Stimulated activated naive CD8-positive, alpha-beta T cell treated with anti-CD3 and anti-CD28 coated beads, Interleukin-15, Interleukin-2, amounts not matched to agents 100 ng/mL and 50 ng/mL, for 24 hours (primary cell): ENCODE results near the gene RNF113B.

Source experiments
- H3K27ac Mint-ChIP-seq: one replicate; pipeline ENCODE4 v1.8.0; 2021; ENCODE audit warnings: mild to moderate bottlenecking, mixed read lengths
- H3K27me3 Mint-ChIP-seq: one replicate; pipeline ENCODE4 v1.8.0; 2021; ENCODE audit warnings: mixed read lengths
- H3K36me3 Mint-ChIP-seq: one replicate; pipeline ENCODE4 v1.8.0; 2021; ENCODE audit warnings: low read depth, mixed read lengths
- H3K4me1 Mint-ChIP-seq: one replicate; pipeline ENCODE4 v1.8.0; 2021; ENCODE audit warnings: low read depth, mixed read lengths
- H3K4me3 Mint-ChIP-seq: one replicate; pipeline ENCODE4 v1.8.0; 2021; ENCODE audit warnings: mild to moderate bottlenecking, mixed read lengths
- H3K9me3 Mint-ChIP-seq: one replicate; pipeline ENCODE4 v1.8.0; 2021; ENCODE audit warnings: mixed read lengths

RNF113B gene

DNA sequence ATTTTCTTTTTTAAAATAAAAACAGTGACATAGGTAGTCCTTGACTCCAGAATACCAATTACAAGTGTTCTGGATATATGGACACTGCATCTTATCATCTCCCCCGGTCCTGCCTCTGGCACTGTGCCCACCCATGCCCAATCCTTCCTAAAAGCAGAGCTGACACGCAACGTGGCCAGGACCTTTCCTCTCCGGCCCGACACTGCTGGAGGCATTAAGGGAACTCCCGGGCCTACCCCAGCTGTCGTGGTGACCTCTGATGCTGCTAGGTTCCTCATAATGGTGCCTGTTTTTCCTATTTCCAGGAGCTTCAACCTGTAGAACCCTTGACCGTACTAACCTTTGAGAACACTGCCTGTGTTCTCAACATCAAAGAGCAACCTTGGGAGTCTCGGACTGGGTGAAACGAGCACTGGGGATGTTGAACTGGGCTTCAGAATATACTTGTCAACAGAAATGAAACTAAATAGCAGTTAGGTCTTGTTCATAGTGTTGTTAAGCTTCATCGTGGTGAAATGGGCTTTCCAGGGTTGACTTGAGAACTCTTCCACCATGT, 13.9 kb upstream of the RNF113B start:
- Mint-ChIP-seq H3K27ac (no peak overlapping the region), H3K4me1 (no peaks in the 10 kb centered on the region), H3K27me3 (peaks cover 7% of the 10 kb centered on the region), H3K4me3 (no peak overlapping the region), H3K9me3 (no peaks in the 10 kb centered on the region), H3K36me3 (no peaks in the 10 kb centered on the region)

DNA sequence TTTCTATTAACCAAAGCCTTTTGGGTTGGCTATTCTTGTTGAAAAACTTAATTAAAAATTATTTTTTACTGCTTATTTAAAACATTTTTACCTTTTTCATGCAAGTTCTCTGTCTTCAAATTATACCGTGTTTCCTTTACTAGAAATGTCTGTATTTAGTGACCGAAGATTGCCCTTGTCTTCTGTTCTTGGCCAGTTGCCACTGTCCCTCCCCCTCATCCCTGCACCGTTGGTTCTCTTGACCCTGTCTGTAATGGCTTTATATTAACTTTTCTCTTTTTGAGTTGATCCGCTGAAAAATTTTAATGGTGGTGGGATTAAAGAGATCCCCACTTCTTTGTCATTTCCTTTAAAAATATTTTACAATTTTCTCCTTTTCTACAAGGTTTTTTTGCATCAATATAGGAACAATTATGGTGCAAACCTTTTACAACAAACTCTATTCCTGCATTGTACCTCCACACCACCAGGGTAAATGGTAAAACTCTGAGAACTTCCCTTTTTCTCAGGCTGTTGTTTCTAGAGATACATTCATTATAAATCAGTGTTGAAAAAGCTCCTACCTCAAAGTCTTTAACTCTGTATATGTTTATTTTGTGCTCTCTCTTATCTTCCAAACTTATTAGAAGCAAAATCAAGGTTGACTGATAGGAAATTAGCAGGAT, 12.9 kb upstream of the RNF113B start:
- no peaks in the 10 kb centered on the region for H3K4me1 Mint-ChIP-seq
- H3K4me3 Mint-ChIP-seq, result no peak overlapping the region
- no peaks in the 10 kb centered on the region for H3K36me3 Mint-ChIP-seq
- no peaks in the 10 kb centered on the region for H3K9me3 Mint-ChIP-seq
- peaks cover 7% of the 10 kb centered on the region for H3K27me3 Mint-ChIP-seq
- no peak overlapping the region for H3K27ac Mint-ChIP-seq

DNA sequence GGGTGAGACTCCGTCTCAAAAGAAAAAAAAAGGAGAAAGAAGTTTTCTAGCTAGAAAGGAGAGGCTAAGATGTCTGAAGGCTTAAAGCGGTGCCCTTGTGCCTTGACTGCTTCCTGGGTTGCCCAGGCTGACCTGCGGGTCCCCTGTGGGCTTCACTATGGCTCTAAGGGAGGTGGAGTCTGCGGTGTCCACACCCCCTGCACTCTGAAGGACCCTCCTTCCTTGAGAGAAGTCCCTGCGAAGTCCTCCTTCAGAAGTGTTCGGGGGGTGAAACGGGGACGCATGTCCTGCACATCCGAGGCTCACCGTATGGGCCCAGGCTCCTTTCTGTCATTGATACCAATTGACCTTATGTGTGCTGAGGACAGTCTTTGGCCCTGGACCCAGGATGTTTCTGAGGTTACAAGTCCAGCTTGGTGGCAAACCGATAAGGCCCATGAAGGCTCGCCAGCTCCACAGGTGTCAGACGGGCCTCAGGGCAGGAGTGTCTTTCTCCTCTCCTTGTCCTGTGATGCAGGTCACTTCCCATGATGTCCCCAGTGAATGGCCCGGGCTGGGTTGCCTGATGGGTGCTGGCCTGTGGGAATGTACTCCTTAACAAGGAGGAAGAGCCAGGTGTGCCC, 11.6 kb upstream of the RNF113B start:
- Mint-ChIP-seq H3K27me3 (peaks cover 7% of the 10 kb centered on the region), H3K27ac (no peak overlapping the region), H3K4me1 (no peaks in the 10 kb centered on the region), H3K9me3 (no peaks in the 10 kb centered on the region), H3K36me3 (no peaks in the 10 kb centered on the region), H3K4me3 (no peak overlapping the region)

DNA sequence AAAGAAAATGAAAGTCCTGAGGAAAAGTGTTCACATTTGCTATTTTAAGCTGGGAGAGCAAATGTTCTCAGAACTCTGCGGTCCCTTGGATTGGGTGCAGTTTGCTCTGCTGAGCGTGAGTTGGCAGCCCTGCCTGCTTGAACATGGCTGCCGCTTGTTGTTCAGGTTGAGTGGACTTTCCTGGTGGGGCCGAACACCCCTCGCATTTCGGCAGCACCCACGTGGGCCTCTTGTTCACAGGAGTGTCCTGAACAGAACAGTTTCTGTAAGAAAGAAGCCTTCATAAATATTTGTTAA, 10.8 kb upstream of the RNF113B start:
- Mint-ChIP-seq H3K9me3 (no peaks in the 10 kb centered on the region), H3K4me3 (no peak overlapping the region), H3K27me3 (peaks cover 7% of the 10 kb centered on the region), H3K36me3 (no peaks in the 10 kb centered on the region), H3K27ac (no peak overlapping the region), H3K4me1 (no peaks in the 10 kb centered on the region)

DNA sequence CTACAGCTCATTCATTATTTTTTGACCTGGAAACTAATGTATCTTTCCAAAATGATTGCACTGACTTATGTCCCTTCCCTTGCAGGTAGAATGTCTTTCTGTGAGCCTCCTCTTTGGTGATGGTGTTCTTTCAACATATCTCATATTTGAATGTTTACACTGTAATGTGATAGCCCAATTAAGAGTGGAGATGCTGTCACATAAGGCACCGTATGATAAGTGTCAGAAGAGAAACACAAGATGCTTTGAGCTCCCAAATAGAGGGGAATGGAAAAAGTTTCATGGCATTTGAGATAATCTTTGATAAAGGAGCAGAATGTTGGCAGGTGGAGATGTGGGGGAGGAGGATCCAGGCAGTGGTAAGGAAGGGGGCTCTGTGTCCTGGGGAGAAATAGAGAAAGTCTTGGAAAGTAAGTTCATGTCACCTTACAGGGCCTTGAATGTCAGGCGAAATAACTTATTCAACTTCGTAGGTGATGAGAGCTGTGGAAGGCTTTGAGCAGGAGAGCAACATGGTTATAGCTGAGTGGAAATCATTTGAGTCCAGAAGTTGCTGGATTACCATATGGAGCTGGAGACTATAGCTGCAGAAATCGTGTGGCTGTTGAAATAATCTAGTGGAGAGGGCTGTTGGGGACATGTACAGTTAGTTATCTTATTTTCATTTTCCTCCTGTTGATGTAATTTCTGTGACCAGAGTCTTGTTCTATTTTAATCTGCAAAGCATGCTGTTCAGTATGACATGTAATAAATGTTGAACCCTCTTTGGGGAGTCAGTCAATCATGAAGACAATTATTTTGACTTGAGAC, 10.3 kb upstream of the RNF113B start:
- Mint-ChIP-seq H3K27ac (no peak overlapping the region), H3K4me1 (no peaks in the 10 kb centered on the region), H3K9me3 (no peaks in the 10 kb centered on the region), H3K36me3 (no peaks in the 10 kb centered on the region), H3K27me3 (peaks cover 3% of the 10 kb centered on the region), H3K4me3 (no peak overlapping the region)

DNA sequence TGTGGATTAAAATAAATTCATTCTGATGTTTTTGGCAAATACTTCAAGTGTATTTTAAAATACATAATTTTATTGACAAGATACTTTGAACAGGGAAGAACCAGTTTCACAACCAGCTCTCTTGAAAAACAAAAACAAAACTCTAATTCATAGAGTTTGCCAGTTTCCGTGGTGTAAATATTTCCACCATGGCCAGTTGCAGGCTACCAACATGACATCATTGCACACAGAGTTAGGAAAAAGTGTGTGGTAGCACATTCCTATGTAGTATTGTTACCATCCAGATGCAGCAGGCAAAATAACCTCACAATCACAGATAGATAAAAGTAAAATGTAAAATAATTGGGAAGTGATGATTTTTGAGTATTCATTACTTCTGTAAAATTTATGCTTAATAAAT, 7.7 kb upstream of the RNF113B start:
- no peak overlapping the region for H3K27ac Mint-ChIP-seq
- no peaks in the 10 kb centered on the region for H3K4me1 Mint-ChIP-seq
- no peaks in the 10 kb centered on the region for H3K36me3 Mint-ChIP-seq
- H3K27me3 Mint-ChIP-seq, result peaks cover 3% of the 10 kb centered on the region
- no peaks in the 10 kb centered on the region for H3K9me3 Mint-ChIP-seq
- no peak overlapping the region for H3K4me3 Mint-ChIP-seq

DNA sequence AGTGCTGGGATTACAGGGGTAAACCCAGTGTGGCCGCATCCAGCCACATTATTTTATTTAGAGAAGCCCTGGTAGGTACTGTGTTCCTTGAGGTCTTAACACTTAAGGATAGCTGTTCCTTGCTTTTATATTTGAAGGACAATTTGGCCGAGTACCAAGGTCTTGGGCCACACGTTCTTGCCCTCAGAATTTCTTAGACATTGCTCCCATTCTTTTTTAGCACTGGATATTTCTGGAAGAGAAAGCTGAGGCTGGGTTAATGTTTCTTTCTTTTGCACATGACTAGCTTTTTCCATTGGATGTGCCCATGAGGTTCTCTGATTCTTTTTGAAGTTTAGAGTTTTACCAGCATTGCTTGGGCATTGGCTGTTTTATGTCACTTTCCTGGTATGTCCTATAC, 5.5 kb upstream of the RNF113B start:
- H3K36me3 Mint-ChIP-seq, result no peaks in the 10 kb centered on the region
- H3K9me3 Mint-ChIP-seq, result no peaks in the 10 kb centered on the region
- peaks cover 3% of the 10 kb centered on the region for H3K27me3 Mint-ChIP-seq
- H3K4me3 Mint-ChIP-seq, result no peak overlapping the region
- H3K4me1 Mint-ChIP-seq, result no peaks in the 10 kb centered on the region
- no peak overlapping the region for H3K27ac Mint-ChIP-seq

DNA sequence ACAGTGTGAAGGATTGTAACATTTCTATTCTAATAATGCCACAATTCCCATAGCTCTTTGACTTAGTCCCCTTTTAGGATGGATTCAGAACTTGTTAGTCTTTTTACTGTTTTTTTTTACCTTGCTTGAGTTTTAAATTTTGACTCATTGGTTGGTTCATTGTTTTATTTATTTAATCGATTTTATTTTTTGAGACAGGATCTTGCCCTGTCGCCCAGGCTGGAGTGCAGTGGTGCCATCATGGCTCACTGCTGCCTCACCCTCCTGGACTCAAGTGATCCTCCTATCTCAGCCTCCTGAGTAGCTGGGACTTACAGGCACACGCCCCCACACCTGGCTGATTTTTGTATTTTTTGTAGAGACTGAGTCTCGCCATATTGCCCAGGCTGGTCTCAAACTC, 5.1 kb upstream of the RNF113B start:
- Mint-ChIP-seq H3K4me3 (no peak overlapping the region), H3K9me3 (no peaks in the 10 kb centered on the region), H3K27me3 (peaks cover 3% of the 10 kb centered on the region), H3K27ac (no peak overlapping the region), H3K36me3 (no peaks in the 10 kb centered on the region), H3K4me1 (no peaks in the 10 kb centered on the region)

DNA sequence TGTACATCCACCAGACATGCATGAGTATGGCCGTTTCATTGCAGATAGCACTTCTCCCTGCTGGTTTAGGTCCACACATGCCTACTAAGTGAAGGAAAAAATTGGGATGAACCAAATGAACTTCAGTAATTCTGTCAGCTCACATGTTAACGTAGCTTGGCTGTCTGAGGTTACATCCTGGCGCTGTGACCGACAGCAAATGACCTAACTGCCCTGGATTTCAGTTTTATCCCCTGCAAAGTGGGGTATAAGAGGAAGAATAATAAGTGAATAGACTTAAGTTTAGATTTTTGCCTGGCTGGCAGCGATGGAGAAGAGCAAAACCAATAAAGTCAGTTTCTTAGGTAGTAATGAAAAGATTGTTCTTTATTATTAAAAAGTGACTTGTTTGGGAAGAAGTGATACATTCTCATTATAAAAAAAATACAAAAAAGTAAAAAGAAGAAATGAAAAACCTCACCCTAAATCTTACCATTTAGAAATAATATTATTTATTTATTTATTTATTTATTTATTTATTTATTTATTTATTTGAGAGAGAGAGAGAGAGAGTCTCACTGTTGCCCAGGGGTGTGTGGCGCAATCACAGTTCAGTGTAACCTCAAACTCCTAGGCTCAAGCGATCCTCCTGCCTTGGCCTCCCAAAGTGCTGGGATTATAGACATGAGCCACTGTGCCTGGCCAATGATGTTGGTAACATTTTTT, 4.2 kb upstream of the RNF113B start:
- Mint-ChIP-seq H3K27ac (no peak overlapping the region), H3K4me1 (no peaks in the 10 kb centered on the region)

DNA sequence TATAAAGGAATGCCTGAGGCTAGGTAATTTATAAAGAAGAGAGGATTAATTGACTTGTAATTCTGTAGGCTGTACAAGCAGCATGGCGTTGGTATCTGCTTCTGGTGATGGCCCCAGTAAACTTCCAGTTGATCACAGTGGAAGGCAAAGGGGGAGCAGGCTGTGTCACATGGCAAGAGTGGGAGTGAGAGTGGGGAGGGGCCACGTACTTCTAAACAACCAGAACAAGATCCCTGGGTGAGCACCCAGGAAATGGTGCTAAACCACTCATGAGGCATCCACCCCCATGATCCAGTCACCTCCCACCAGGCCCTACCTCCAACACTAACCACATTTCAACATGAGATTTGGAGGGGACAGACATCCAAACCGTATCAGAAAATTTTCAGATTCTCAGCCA, 3.0 kb upstream of the RNF113B start:
- H3K36me3 Mint-ChIP-seq, result no peaks in the 10 kb centered on the region
- no peak overlapping the region for H3K27ac Mint-ChIP-seq

More for the DNA sequence above, 4.2 kb upstream of the RNF113B start:
- peaks cover under 1% of the 10 kb centered on the region for H3K27me3 Mint-ChIP-seq
- no peaks in the 10 kb centered on the region for H3K36me3 Mint-ChIP-seq
- H3K4me3 Mint-ChIP-seq, result no peak overlapping the region
- H3K9me3 Mint-ChIP-seq, result no peaks in the 10 kb centered on the region

DNA sequence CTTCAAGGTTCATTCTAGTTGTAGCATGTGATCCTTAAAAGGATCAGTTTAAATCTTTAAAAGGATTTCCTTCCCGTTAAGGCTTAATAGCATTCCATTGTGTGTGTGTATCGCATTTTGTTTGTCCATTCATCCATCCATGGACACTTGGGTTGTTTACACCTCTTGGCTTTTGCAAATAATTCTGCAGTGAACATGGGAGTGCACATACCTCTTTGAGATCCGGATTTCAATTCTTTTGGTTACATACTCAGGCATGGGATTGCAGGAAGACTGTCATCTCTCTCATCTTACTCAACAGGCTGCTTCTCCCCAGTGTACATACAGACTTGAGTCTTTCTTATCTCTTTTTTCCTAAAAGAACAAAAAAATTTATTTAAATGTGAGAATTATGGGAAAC, 1.2 kb downstream of the RNF113B start:
- no peaks in the 10 kb centered on the region for H3K36me3 Mint-ChIP-seq
- no peaks in the 10 kb centered on the region for H3K4me1 Mint-ChIP-seq
- peaks cover 13% of the 10 kb centered on the region for H3K27me3 Mint-ChIP-seq
- no peaks in the 10 kb centered on the region for H3K9me3 Mint-ChIP-seq
- H3K4me3 Mint-ChIP-seq, result no peak overlapping the region
- no peak overlapping the region for H3K27ac Mint-ChIP-seq

More for the DNA sequence above, 3.0 kb upstream of the RNF113B start:
- no peaks in the 10 kb centered on the region for H3K4me1 Mint-ChIP-seq
- no peak overlapping the region for H3K4me3 Mint-ChIP-seq
- no peaks in the 10 kb centered on the region for H3K27me3 Mint-ChIP-seq
- H3K9me3 Mint-ChIP-seq, result no peaks in the 10 kb centered on the region

DNA sequence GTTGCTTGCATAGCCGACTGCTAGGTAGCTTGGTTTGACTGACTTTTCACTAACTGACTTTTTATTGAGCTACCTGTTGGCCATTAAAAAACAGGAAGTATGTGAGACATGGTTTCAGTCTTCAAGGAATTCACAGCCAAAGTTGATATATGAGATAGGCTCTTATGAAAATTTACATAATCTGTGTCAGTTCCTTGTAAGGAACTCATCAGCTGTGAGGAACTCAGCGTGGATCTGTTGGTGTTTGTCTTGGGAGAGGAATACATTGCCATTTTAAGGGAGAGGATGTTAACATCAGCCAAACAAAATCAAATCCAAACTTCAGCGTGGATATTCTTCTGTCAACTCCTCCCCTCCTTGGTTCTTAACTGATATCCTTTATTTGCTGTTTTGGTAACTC, 2.0 kb downstream of the RNF113B start:
- H3K9me3 Mint-ChIP-seq, result no peaks in the 10 kb centered on the region
- H3K4me1 Mint-ChIP-seq, result no peaks in the 10 kb centered on the region
- no peak overlapping the region for H3K27ac Mint-ChIP-seq
- H3K27me3 Mint-ChIP-seq, result peaks cover 15% of the 10 kb centered on the region
- no peaks in the 10 kb centered on the region for H3K36me3 Mint-ChIP-seq
- no peak overlapping the region for H3K4me3 Mint-ChIP-seq

DNA sequence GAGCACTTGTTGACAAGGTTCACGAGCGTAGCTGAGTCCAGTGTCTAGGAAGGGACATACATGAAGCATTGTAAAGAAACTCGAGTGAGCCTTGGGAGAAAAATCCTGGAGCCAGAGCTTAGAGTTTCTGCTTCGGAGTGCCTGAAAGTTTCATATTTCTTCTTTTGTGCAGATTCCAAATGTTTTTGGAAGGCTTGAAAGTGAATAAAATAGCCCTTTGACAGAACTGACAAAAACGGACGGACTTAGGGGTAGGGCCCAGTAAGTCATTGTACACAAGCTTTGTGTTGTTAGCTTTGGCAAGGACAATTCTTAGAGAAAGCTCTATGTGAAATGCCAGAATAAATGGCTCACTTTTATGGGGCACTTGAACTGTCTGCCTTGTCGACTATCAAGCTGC, 2.8 kb downstream of the RNF113B start:
- Mint-ChIP-seq H3K27me3 (peaks cover 15% of the 10 kb centered on the region), H3K9me3 (no peaks in the 10 kb centered on the region), H3K27ac (no peak overlapping the region), H3K4me3 (no peak overlapping the region), H3K4me1 (no peaks in the 10 kb centered on the region), H3K36me3 (no peaks in the 10 kb centered on the region)

DNA sequence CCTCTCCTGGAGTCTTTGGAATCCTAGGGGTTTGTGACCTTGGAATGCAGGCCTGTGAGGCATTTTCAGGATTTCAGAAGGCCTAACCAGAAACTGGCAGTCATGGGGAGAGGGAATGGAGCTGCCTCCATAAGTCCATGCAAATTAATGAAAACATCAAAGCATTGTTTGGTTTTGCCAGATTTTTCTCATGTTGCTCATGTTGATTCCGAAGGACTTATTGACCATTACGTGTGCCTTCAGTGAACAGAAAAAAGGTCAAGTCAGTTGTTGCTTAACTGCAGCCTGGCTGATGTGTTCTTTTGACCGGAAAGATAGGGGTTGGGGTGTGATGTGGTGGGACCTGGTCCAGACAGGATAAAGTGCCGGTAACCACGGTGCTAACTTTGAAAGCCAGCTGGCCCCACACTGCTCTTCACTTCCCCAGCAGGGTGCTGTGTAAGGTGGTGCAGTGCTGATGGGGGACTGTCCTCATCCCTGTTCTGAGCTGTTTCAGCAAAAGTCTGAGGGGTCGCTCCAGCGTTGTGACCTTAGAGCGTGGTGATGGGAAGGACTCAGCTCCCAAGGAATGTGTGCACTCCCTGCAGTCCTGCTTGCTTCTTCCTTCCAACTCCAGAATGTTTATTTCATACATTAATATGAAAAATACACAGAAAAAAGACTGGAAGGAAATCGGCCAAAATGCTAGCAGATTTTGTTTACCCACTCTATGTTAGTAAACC, 3.5 kb downstream of the RNF113B start:
- peaks cover 15% of the 10 kb centered on the region for H3K27me3 Mint-ChIP-seq

More for the DNA sequence above, 3.5 kb downstream of the RNF113B start:
- no peak overlapping the region for H3K4me3 Mint-ChIP-seq
- no peaks in the 10 kb centered on the region for H3K9me3 Mint-ChIP-seq
- H3K4me1 Mint-ChIP-seq, result no peaks in the 10 kb centered on the region
- H3K36me3 Mint-ChIP-seq, result no peaks in the 10 kb centered on the region
- H3K27ac Mint-ChIP-seq, result no peak overlapping the region
